Endothelial cell of umbilical vein (primary cell): ENCODE results near the gene HOXA13. TPM values are rescaled to one million over a fixed set of nuclear protein-coding genes. Genes with fewer than 3 reads are reported as not detected.

Experiments
- BruUV-seq: library from RNA; stranded (reverse); fragments of 400-500 nt; replicated peaks from 2 replicates; lab custom pipeline; 2021; lab: Mats Ljungman, UMichigan
- CTCF ChIA-PET: fragments of 300-600, 350-600 bp; sonication (Branson Sonifier 250); formaldehyde crosslinking; loops from one replicate; lab custom pipeline; 2021; ENCODE audit warnings: antibody characterized with exemption, inconsistent platforms; lab: Charles Lee
- POLR2A ChIA-PET: fragments of 300-600, 350-600 bp; sonication (Branson Sonifier 250); formaldehyde crosslinking; loops from one replicate; lab custom pipeline; 2021; ENCODE audit warnings: antibody characterized with exemption, inconsistent platforms; lab: Charles Lee
- DNase-seq: peaks from one replicate; pipeline ENCODE4 v3.0.0-alpha.2; 2011; ENCODE audit warnings: low read depth, low spot score
- FAIRE-seq: peaks from 2 replicates; lab custom pipeline; 2011; peaks lifted over from hg19 to GRCh38; lab: Jason Lieb, UNC
- H2AFZ ChIP-seq: 2 replicates; pipeline ENCODE4 v1.6.0; 2012; ENCODE audit warnings: low read depth, low read length, control low read depth, inconsistent platforms
- H3K27ac ChIP-seq: 2 replicates; pipeline ENCODE4 v1.5.1; 2011; ENCODE audit warnings: low read depth, mild to moderate bottlenecking, control low read depth, low read length, moderate library complexity; ENCODE audit not compliant: insufficient read depth
- H3K27me3 ChIP-seq, 2 experiments: 2 replicates each; pipeline versions ENCODE4 v1.6.0 to v1.6.1; 2011; ENCODE audit warnings: low read length in 2 of 2, mixed read lengths in 1 of 2; ENCODE audit not compliant: control insufficient read depth in 2 of 2, insufficient read depth in 2 of 2
- H3K36me3 ChIP-seq, 2 experiments: 2 replicates in 1 of 2; 3 replicates in 1 of 2; pipeline ENCODE4 v1.5.1; 2011; ENCODE audit warnings: low read length in 2 of 2, mild to moderate bottlenecking in 1 of 2, moderate library complexity in 1 of 2; ENCODE audit not compliant: control insufficient read depth in 2 of 2, insufficient read depth in 2 of 2; ENCODE audit errors: extremely low read depth in 1 of 2
- H3K4me1 ChIP-seq: 3 replicates; pipeline ENCODE4 v1.5.1; 2011; ENCODE audit warnings: mild to moderate bottlenecking, low read length; ENCODE audit not compliant: control insufficient read depth, insufficient read depth; ENCODE audit errors: extremely low read depth
- H3K4me2 ChIP-seq: 2 replicates; pipeline ENCODE4 v1.6.1; 2011; ENCODE audit warnings: low read length, control low read depth, mixed read lengths; ENCODE audit not compliant: insufficient read depth
- H3K4me3 ChIP-seq, 3 experiments: fragments of 200-600 bp in 1 of 3; sonication (generic), shearing (Covaris generic) in 1 of 3; replicated peaks in 1 of 3; 2 replicates each; pipeline ENCODE4 v1.5.1; 2011 to 2016; ENCODE audit warnings: control low read depth in 3 of 3, low read length in 3 of 3, mild to moderate bottlenecking in 2 of 3, inconsistent platforms in 1 of 3, low read depth in 1 of 3, moderate library complexity in 1 of 3; ENCODE audit not compliant: insufficient read depth in 1 of 3
- H3K79me2 ChIP-seq: 2 replicates; pipeline ENCODE4 v1.6.0; 2012; ENCODE audit warnings: low read length, inconsistent platforms; ENCODE audit not compliant: control insufficient read depth, insufficient read depth
- H3K9ac ChIP-seq: replicated peaks from 2 replicates; pipeline ENCODE3; 2011; ENCODE audit warnings: low read length, control low read depth; ENCODE audit not compliant: insufficient read depth; ENCODE audit errors: extremely low read depth
- H3K9me1 ChIP-seq: replicated peaks from 3 replicates; pipeline ENCODE4 v1.6.0; 2011; ENCODE audit warnings: mild to moderate bottlenecking, low read length; ENCODE audit not compliant: control insufficient read depth, insufficient read depth; ENCODE audit errors: extremely low read depth
- H3K9me3 ChIP-seq: replicated peaks from 2 replicates; pipeline ENCODE4 v1.5.1; 2012; ENCODE audit warnings: low read length, inconsistent platforms; ENCODE audit not compliant: control insufficient read depth, insufficient read depth
- H4K20me1 ChIP-seq: replicated peaks from 2 replicates; pipeline ENCODE3; 2011; ENCODE audit warnings: mild to moderate bottlenecking, low read length; ENCODE audit not compliant: control insufficient read depth, insufficient read depth; ENCODE audit errors: extremely low read depth
- EZH2 ChIP-seq: IDR thresholded peaks from 2 replicates; pipeline ENCODE4 v1.6.1; 2012; ENCODE audit warnings: borderline replicate concordance, low read depth, mild to moderate bottlenecking, moderate library complexity, low read length, inconsistent platforms; ENCODE audit not compliant: severe bottlenecking
- FOS ChIP-seq: IDR thresholded peaks from 2 replicates; pipeline ENCODE4 v1.6.1; 2011; ENCODE audit warnings: mild to moderate bottlenecking, low read length, moderate library complexity, borderline replicate concordance; ENCODE audit not compliant: insufficient read depth
- GATA2 ChIP-seq: IDR thresholded peaks from 2 replicates; pipeline ENCODE4 v1.7.0; 2011; ENCODE audit warnings: low read depth, mild to moderate bottlenecking, moderate library complexity, mixed read lengths, low read length; ENCODE audit not compliant: insufficient read length, insufficient read depth
- JUN ChIP-seq: IDR thresholded peaks from 2 replicates; pipeline ENCODE4 v1.6.1; 2011; ENCODE audit warnings: borderline replicate concordance, low read depth; ENCODE audit not compliant: insufficient read length, insufficient read depth
- MAX ChIP-seq: IDR thresholded peaks from 2 replicates; pipeline ENCODE4 v1.6.1; 2011; ENCODE audit not compliant: insufficient read depth, insufficient read length
- MYC ChIP-seq: IDR thresholded peaks from one replicate; pipeline ENCODE4 v1.6.1; 2011; ENCODE audit warnings: mild to moderate bottlenecking, low read depth, low read length
- POLR2A ChIP-seq: IDR thresholded peaks from 2 replicates; pipeline ENCODE4 v1.6.1; 2012; ENCODE audit warnings: low read depth, mild to moderate bottlenecking, control low read depth, low read length
- POLR2AphosphoS5 ChIP-seq: IDR thresholded peaks from 2 replicates; pipeline ENCODE4 v1.6.1; 2012; ENCODE audit warnings: low read depth, mild to moderate bottlenecking, control low read depth, low read length, moderate library complexity; ENCODE audit not compliant: insufficient read depth
- dilution Hi-C: fragments of 300-500 bp; cut with MboI; formaldehyde crosslinking; loops from one replicate; pipeline ENCODE4 v1.15.0; 2019; ENCODE audit warnings: low sequenced_read_pairs; ENCODE audit not compliant: extremely low pct_ligation_motif_present
- intact Hi-C: fragments of 100-400 bp; cut with micrococcal nuclease; formaldehyde crosslinking; loops from one replicate; pipeline ENCODE4 v1.10.0; 2022
- polyA plus RNA-seq, 4 experiments: library from polyadenylated mRNA; depleted of rRNA in 3 of 4; stranded (reverse) in 3 of 4; unstranded in 1 of 4; fragments of >200 nt; gene quantifications; 2 replicates each; pipeline versions ENCODE4 v1.2.1 to v1.2.3, GENCODE V29; 2011 to 2012; ENCODE audit warnings: missing spikeins in 1 of 4
- total RNA-seq: library from RNA; stranded (reverse); gene quantifications from 2 replicates; pipeline ENCODE4 v1.2.3, GENCODE V29; 2021
- TF ChIP-seq, protein P1 (sequence below), 2 donors: IDR thresholded peaks; 1 replicate in 1 of 2; 2 replicates in 1 of 2; pipeline ENCODE4 v1.5.1; 2011; ENCODE audit warnings: low read length in 2 of 2, mild to moderate bottlenecking in 2 of 2, moderate library complexity in 2 of 2, control low read depth in 1 of 2, inconsistent platforms in 1 of 2, low read depth in 1 of 2; ENCODE audit not compliant: insufficient read depth in 1 of 2; ENCODE audit errors: extremely low read depth in 1 of 2

HOXA13 gene
- total and polyA plus RNA-seq, 2 donors (not counting 3 experiments of a cell fraction or from before 2014, with no cell fraction given), result 0.22 TPM; not detected in 1

GRCh38 chr7:27152816-27153442 is 47.0 kb downstream of the HOXA13 start:
- no TSS peak for BruUV-seq
- DNase-seq, result no peak
- POLR2A ChIA-PET, result interaction anchor here (0.7 to 2.6 kb wide), 8 partner anchors 9 to 463 kb away, joined by 3 to 15 read pairs (median 6); partner anchors contain the start of gene HOXA9
- peak overlapping the region; percentile 92 for H3K4me2 ChIP-seq
- H3K9me1 ChIP-seq, result no peaks in the 10 kb centered on the region
- CTCF ChIA-PET, result interaction anchor here (0.9 to 5.6 kb wide), 11 partner anchors 9 to 783 kb away, joined by 3 to 83 read pairs (median 13); partner anchors contain the start of genes HOXA10, HOXA5 and HOXA9
- dilution Hi-C loops, result loop anchor here (25.0 kb wide), 1 partner anchor 966 kb away; no protein-coding TSS in a partner anchor
- peaks cover 97% of the 10 kb centered on the region for H3K79me2 ChIP-seq
- TF ChIP-seq POLR2A (no peak), JUN (no peak), MAX (no peak)
- peak overlapping the region; percentile 96 for H3K27ac ChIP-seq
- H3K4me1 ChIP-seq, result peaks cover 68% of the 10 kb centered on the region
- H3K9ac ChIP-seq, result peak overlapping the region; percentile 78
- no peaks in the 10 kb centered on the region for H4K20me1 ChIP-seq
- peak overlapping the region; percentile 14 to 85 (median 54) for H3K4me3 ChIP-seq
- intact Hi-C loops, result no loop called here
- no peaks in the 10 kb centered on the region for H3K27me3 ChIP-seq
- H3K9me3 ChIP-seq, result no peaks in the 10 kb centered on the region
- H2AFZ ChIP-seq, result no peak overlapping the region
- no peak for FAIRE-seq
- no peaks in the 10 kb centered on the region for H3K36me3 ChIP-seq

DNA sequence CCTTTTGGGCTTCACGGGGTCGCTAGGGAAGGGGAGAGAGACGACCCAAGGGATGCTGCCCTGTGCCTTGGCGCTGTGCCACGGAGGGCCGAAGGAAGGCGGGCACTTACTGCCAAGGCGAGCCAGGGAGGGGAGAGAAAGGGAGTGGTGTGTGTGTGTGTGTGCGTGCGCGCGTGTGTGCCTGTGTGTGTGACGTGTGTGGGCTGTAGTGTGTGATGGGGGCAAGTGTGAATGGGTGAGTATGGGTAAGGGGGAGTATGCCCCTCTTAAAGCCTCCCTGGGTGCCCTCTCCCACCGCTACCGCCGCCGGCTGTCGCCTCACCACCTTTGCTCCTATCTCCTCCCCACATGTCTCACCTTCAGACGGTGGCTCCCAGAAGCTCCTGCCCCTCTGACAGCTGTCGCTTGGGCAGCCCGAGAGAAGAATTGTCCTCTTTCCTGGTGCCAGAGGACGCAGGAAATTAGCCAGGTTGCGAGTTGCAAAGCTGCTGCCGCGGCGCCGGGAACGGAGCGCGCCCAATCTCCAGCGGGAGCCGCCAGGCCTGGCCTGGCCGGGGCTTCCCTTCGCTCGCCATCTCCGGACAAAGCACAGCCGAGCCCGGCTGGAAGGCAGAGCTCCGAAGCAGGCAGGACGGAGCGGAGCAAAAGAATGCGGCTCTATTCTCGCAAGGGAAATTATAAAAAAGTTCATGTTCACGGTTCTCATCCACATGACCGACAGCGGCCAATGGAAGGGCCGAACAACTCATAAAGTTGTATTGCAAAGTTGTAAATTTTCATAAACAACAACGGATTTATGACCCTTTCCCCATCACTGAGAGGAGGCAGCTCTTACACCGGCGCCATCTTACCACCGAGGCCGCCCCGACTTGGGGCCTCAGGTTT is 47.7 kb downstream of the HOXA13 start, which contains the start of gene HOXA3:
HOXA3 (minus strand) TSS at position 653 of the 885 bp plus-strand sequence. CDS start 41,943 bp downstream, outside the sequence.
- Histone ChIP-seq H3K9ac (peak within 1 kb of the TSS; percentile 78), H3K27me3 (no peaks in the 10 kb centered on the region), H3K4me3 (peak within 1 kb of the TSS; percentile 54 to 85 (median 55)), H2AFZ (no peak within 1 kb of the TSS), H3K36me3 (no peaks in the 10 kb centered on the region), H3K79me2 (peaks cover 96% of the 10 kb centered on the region), H4K20me1 (no peaks in the 10 kb centered on the region), H3K27ac (peak within 1 kb of the TSS; percentile 96), H3K9me1 (no peaks in the 10 kb centered on the region), H3K4me1 (peaks cover 65% of the 10 kb centered on the region), H3K4me2 (peak within 1 kb of the TSS; percentile 92), H3K9me3 (no peaks in the 10 kb centered on the region)
- TF ChIP-seq POLR2A (peak; percentile 83), GATA2 (no peak), POLR2AphosphoS5 (peak; percentile 74), FOS (no peak), MAX (no peak), JUN (no peak), MYC (peak; percentile 37), EZH2 (no peak)
- TF ChIP-seq, protein P1, sequence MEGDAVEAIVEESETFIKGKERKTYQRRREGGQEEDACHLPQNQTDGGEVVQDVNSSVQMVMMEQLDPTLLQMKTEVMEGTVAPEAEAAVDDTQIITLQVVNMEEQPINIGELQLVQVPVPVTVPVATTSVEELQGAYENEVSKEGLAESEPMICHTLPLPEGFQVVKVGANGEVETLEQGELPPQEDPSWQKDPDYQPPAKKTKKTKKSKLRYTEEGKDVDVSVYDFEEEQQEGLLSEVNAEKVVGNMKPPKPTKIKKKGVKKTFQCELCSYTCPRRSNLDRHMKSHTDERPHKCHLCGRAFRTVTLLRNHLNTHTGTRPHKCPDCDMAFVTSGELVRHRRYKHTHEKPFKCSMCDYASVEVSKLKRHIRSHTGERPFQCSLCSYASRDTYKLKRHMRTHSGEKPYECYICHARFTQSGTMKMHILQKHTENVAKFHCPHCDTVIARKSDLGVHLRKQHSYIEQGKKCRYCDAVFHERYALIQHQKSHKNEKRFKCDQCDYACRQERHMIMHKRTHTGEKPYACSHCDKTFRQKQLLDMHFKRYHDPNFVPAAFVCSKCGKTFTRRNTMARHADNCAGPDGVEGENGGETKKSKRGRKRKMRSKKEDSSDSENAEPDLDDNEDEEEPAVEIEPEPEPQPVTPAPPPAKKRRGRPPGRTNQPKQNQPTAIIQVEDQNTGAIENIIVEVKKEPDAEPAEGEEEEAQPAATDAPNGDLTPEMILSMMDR (IDR thresholded peaks at IDR 0.05; ENCODE audit: extremely low read depth in 1 of 2, insufficient read depth in 1 of 2, low read depth in 1 of 2, low read length in 2 of 2), result no peak
- dilution Hi-C loops, result loop anchor here (25.0 kb wide), 1 partner anchor 965 kb away; no protein-coding TSS in a partner anchor
- FAIRE-seq, result peak; percentile 88
- ChIA-PET CTCF (interaction anchor here (0.9 to 5.6 kb wide), 13 partner anchors 7 to 783 kb away, joined by 3 to 83 read pairs (median 13); partner anchors contain the start of genes HOXA10, HOXA5 and HOXA9), POLR2A (interaction anchor here (0.7 to 2.6 kb wide), 8 partner anchors 10 to 462 kb away, joined by 3 to 15 read pairs (median 6); partner anchors contain the start of gene HOXA9)
- intact Hi-C loops, result loop anchor here (1.0 to 2.0 kb wide), 2 partner anchors 7 to 13 kb away; partner anchors contain the start of gene HOXA9
- BruUV-seq, result TSS peak; percentile 35
- DNase-seq, result peak; percentile 94
